Progenitor cell of endocrine pancreas (in vitro differentiated cells): ENCODE measurements around the gene COX20. TPM values are rescaled to one million over a fixed set of nuclear protein-coding genes. Genes with fewer than 3 reads are reported as not detected.

Source experiments
- DNase-seq: peaks from one replicate; pipeline ENCODE4 v3.0.0; 2021; ENCODE audit warnings: low spot score; ENCODE audit not compliant: unreplicated experiment
- H3K27ac Mint-ChIP-seq: 2 replicates; pipeline ENCODE4 v1.8.0; 2021; ENCODE audit warnings: mild to moderate bottlenecking, moderate library complexity, mixed read lengths
- H3K27me3 Mint-ChIP-seq: 2 replicates; pipeline ENCODE4 v1.8.0; 2021; ENCODE audit warnings: mixed read lengths
- H3K36me3 Mint-ChIP-seq: 2 replicates; pipeline ENCODE4 v1.8.0; 2022; ENCODE audit warnings: mixed read lengths; ENCODE audit not compliant: insufficient read depth
- H3K4me1 Mint-ChIP-seq: 2 replicates; pipeline ENCODE4 v1.8.0; 2021; ENCODE audit warnings: low read depth, mixed read lengths
- H3K4me3 Mint-ChIP-seq: 2 replicates; pipeline ENCODE4 v1.8.0; 2021; ENCODE audit warnings: low read depth, mild to moderate bottlenecking, moderate library complexity, mixed read lengths
- H3K9me3 Mint-ChIP-seq: 2 replicates; pipeline ENCODE4 v1.8.0; 2021; ENCODE audit warnings: low read depth, mixed read lengths
- total RNA-seq: library from RNA; stranded (reverse); gene quantifications from 2 replicates; pipeline ENCODE4 v1.2.1, GENCODE V29; 2021
- TF ChIP-seq, protein P1 (sequence below): fragments of 200-600 bp; sonication (generic); IDR thresholded peaks from one replicate; pipeline ENCODE4 v1.5.0; 2021; ENCODE audit warnings: antibody characterized with exemption, mild to moderate bottlenecking; ENCODE audit not compliant: unreplicated experiment

The COX20 gene
- total RNA-seq, 1 donor from 2014 or later = 31.8 TPM

DNA sequence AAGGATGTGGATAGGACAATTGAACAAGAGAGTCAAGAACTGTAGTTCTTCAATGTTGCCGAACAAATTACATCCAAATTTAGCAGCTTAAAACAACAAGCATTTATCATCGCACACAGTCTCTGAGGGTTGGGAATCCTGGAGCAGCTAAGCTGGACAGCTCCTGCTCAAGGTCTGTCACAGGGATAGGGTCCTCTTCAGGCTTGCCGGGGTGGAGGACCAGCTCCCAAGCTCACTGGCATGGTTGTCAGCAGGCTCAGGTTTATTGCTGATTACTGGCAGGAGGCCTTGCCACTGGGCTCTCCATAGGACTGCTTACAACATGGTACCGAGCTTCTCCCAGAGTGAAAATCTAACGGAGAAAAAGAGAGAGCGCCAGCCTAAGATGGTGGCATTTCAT, 22.1 kb upstream of the COX20 start:
- Mint-ChIP-seq H3K36me3 (no peaks in the 10 kb centered on the region), H3K9me3 (no peaks in the 10 kb centered on the region), H3K27ac (no peak overlapping the region), H3K27me3 (peaks cover 35% of the 10 kb centered on the region), H3K4me3 (no peak overlapping the region), H3K4me1 (no peaks in the 10 kb centered on the region)
- no peak for DNase-seq
- TF ChIP-seq, protein P1, sequence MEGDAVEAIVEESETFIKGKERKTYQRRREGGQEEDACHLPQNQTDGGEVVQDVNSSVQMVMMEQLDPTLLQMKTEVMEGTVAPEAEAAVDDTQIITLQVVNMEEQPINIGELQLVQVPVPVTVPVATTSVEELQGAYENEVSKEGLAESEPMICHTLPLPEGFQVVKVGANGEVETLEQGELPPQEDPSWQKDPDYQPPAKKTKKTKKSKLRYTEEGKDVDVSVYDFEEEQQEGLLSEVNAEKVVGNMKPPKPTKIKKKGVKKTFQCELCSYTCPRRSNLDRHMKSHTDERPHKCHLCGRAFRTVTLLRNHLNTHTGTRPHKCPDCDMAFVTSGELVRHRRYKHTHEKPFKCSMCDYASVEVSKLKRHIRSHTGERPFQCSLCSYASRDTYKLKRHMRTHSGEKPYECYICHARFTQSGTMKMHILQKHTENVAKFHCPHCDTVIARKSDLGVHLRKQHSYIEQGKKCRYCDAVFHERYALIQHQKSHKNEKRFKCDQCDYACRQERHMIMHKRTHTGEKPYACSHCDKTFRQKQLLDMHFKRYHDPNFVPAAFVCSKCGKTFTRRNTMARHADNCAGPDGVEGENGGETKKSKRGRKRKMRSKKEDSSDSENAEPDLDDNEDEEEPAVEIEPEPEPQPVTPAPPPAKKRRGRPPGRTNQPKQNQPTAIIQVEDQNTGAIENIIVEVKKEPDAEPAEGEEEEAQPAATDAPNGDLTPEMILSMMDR = no peak

GRCh38 chr1:244815600-244816099, 19.8 kb upstream of the COX20 start:
- H3K27me3 Mint-ChIP-seq = peaks cover 35% of the 10 kb centered on the region
- H3K4me3 Mint-ChIP-seq = no peak overlapping the region
- no peak overlapping the region for H3K27ac Mint-ChIP-seq
- no peaks in the 10 kb centered on the region for H3K36me3 Mint-ChIP-seq
- no peak for DNase-seq
- no peaks in the 10 kb centered on the region for H3K9me3 Mint-ChIP-seq
- TF ChIP-seq, protein P1 = no peak
- no peaks in the 10 kb centered on the region for H3K4me1 Mint-ChIP-seq

DNA sequence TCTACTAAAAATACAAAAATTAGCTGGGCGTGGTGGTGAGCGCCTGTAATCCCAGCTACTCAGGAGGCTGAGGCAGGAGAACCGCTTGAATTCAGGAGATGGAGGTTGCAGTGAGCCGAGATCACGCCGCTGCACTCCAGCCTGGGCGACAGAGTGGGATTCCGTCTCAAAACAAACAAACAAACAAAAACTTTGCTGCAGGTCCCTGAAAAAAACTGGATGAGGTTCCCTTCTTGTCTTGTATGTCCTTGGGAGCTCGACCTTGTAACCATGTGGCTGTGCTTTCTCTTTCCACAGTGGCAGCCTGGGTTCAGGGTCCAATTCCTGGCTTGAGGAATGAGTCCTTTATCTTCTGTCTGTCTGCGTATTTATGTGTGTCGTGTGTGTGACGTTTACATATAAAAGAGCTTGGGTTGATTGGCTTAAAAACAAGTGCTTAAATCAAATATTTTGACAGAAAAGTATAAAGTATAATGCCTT, 18.0 kb upstream of the COX20 start:
- Mint-ChIP-seq H3K9me3 (no peaks in the 10 kb centered on the region), H3K36me3 (no peaks in the 10 kb centered on the region), H3K27ac (no peak overlapping the region), H3K4me1 (no peaks in the 10 kb centered on the region), H3K4me3 (no peak overlapping the region), H3K27me3 (peaks cover 33% of the 10 kb centered on the region)
- no peak for DNase-seq
- TF ChIP-seq, protein P1 = no peak

GRCh38 chr1:244820131-244820530, 15.3 kb upstream of the COX20 start:
- no peaks in the 10 kb centered on the region for H3K4me1 Mint-ChIP-seq
- H3K27ac Mint-ChIP-seq = no peak overlapping the region
- TF ChIP-seq, protein P1 = no peak
- no peak for DNase-seq
- no peak overlapping the region for H3K4me3 Mint-ChIP-seq
- H3K36me3 Mint-ChIP-seq = no peaks in the 10 kb centered on the region
- H3K27me3 Mint-ChIP-seq = peaks cover 21% of the 10 kb centered on the region
- H3K9me3 Mint-ChIP-seq = no peaks in the 10 kb centered on the region

GRCh38 chr1:244821134-244821533, 14.3 kb upstream of the COX20 start:
- TF ChIP-seq, protein P1 = no peak
- DNase-seq = no peak
- no peak overlapping the region for H3K4me3 Mint-ChIP-seq
- no peak overlapping the region for H3K27ac Mint-ChIP-seq
- no peaks in the 10 kb centered on the region for H3K36me3 Mint-ChIP-seq
- peaks cover 12% of the 10 kb centered on the region for H3K27me3 Mint-ChIP-seq
- no peaks in the 10 kb centered on the region for H3K9me3 Mint-ChIP-seq
- no peaks in the 10 kb centered on the region for H3K4me1 Mint-ChIP-seq
